Ishikawa (cell line): ENCODE results near the gene IP6K3.

Experiments
- CREB1 ChIP-seq: IDR thresholded peaks from 2 replicates; pipeline ENCODE4 v1.6.1; 2012; ENCODE audit warnings: low read depth
- EP300 ChIP-seq: IDR thresholded peaks from 2 replicates; pipeline ENCODE4 v1.6.1; 2012; ENCODE audit warnings: borderline replicate concordance
- FOXM1 ChIP-seq: IDR thresholded peaks from 2 replicates; pipeline ENCODE4 v1.6.1; 2012; ENCODE audit warnings: low read depth, borderline replicate concordance
- MAX ChIP-seq: IDR thresholded peaks from 2 replicates; pipeline ENCODE4 v1.6.1; 2012
- NFIC ChIP-seq: IDR thresholded peaks from 2 replicates; pipeline ENCODE4 v1.6.1; 2012
- RAD21 ChIP-seq: IDR thresholded peaks from 2 replicates; pipeline ENCODE4 v1.6.1; 2012; ENCODE audit warnings: low read depth
- TAF1 ChIP-seq: IDR thresholded peaks from 2 replicates; pipeline ENCODE4 v1.6.1; 2012; ENCODE audit warnings: low read depth, mild to moderate bottlenecking
- TCF12 ChIP-seq: IDR thresholded peaks from 2 replicates; pipeline ENCODE4 v1.6.1; 2012; ENCODE audit warnings: low read depth
- YY1 ChIP-seq: IDR thresholded peaks from 2 replicates; pipeline ENCODE4 v1.6.1; 2012; ENCODE audit warnings: low read depth
- ZBTB7A ChIP-seq: IDR thresholded peaks from 2 replicates; pipeline ENCODE4 v1.6.1; 2012; ENCODE audit warnings: low read depth
- TF ChIP-seq, protein P1 (sequence below): IDR thresholded peaks from 2 replicates; pipeline ENCODE4 v1.6.1; 2012
- TF ChIP-seq, protein P2 (sequence below): IDR thresholded peaks from 2 replicates; pipeline ENCODE4 v1.6.1; 2012; ENCODE audit warnings: low read depth, mild to moderate bottlenecking

DNA sequence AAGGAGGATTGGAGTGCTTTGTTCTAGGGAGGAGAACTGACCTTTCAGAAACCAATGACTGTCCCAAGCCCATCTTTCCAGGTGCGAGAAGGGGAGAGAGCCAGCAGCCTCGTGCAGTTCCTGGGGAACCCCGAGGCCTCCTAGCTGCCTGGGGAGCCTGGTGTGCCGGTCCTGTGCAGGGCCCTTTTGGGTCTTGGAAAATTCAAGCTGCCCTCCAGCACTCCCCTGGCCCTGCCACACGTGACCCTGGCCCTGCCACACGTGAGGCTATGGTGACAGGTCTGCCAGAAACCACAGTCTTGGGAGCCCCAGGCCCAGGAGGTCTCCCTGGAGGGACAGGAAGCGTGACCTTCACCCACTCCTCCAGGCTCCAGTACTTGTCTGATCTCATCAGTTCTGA lies 15.7 kb downstream of the IP6K3 start:
- TF ChIP-seq, protein P1, sequence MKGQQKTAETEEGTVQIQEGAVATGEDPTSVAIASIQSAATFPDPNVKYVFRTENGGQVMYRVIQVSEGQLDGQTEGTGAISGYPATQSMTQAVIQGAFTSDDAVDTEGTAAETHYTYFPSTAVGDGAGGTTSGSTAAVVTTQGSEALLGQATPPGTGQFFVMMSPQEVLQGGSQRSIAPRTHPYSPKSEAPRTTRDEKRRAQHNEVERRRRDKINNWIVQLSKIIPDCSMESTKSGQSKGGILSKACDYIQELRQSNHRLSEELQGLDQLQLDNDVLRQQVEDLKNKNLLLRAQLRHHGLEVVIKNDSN: no peak
- TF ChIP-seq EP300: no peak
- TF ChIP-seq FOXM1: no peak
- TF ChIP-seq RAD21: no peak
- no peak for TF ChIP-seq TAF1
- TF ChIP-seq, protein P2, sequence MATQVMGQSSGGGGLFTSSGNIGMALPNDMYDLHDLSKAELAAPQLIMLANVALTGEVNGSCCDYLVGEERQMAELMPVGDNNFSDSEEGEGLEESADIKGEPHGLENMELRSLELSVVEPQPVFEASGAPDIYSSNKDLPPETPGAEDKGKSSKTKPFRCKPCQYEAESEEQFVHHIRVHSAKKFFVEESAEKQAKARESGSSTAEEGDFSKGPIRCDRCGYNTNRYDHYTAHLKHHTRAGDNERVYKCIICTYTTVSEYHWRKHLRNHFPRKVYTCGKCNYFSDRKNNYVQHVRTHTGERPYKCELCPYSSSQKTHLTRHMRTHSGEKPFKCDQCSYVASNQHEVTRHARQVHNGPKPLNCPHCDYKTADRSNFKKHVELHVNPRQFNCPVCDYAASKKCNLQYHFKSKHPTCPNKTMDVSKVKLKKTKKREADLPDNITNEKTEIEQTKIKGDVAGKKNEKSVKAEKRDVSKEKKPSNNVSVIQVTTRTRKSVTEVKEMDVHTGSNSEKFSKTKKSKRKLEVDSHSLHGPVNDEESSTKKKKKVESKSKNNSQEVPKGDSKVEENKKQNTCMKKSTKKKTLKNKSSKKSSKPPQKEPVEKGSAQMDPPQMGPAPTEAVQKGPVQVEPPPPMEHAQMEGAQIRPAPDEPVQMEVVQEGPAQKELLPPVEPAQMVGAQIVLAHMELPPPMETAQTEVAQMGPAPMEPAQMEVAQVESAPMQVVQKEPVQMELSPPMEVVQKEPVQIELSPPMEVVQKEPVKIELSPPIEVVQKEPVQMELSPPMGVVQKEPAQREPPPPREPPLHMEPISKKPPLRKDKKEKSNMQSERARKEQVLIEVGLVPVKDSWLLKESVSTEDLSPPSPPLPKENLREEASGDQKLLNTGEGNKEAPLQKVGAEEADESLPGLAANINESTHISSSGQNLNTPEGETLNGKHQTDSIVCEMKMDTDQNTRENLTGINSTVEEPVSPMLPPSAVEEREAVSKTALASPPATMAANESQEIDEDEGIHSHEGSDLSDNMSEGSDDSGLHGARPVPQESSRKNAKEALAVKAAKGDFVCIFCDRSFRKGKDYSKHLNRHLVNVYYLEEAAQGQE: no peak
- TF ChIP-seq TCF12: no peak
- TF ChIP-seq MAX: no peak
- no peak for TF ChIP-seq YY1
- no peak for TF ChIP-seq CREB1
- no peak for TF ChIP-seq NFIC
- no peak for TF ChIP-seq ZBTB7A
